Inferior parietal cortex (tissue), 1 donor: ENCODE results near the gene SPTLC3.

ENCODE experiments used
- DNase-seq: peaks from one replicate; pipeline ENCODE4 v3.0.0-alpha.2; 2016; ENCODE audit errors: extremely low spot score

Gene SPTLC3

GRCh38 chr20:13031751-13032150 is 23.0 kb downstream of the SPTLC3 start:
- DNase-seq, result no peak

- no peak for DNase-seq
Measured at GRCh38 chr20:13034115-13034514, 25.3 kb downstream of the SPTLC3 start.

GRCh38 chr20:13034936-13035335 is 26.2 kb downstream of the SPTLC3 start:
- DNase-seq, result no peak

- DNase-seq, result no peak
Measured at GRCh38 chr20:13035399-13036152, 26.8 kb downstream of the SPTLC3 start.

GRCh38 chr20:13037727-13038126 is 29.0 kb downstream of the SPTLC3 start:
- no peak for DNase-seq

- no peak for DNase-seq
Measured at GRCh38 chr20:13041574-13042457, 33.0 kb downstream of the SPTLC3 start.

- DNase-seq, result no peak
Measured at GRCh38 chr20:13042458-13042794, 33.7 kb downstream of the SPTLC3 start.

- no peak for DNase-seq
Measured at GRCh38 chr20:13046409-13046808, 37.6 kb downstream of the SPTLC3 start.

GRCh38 chr20:13054011-13054410 is 45.2 kb downstream of the SPTLC3 start:
- DNase-seq, result no peak

- no peak for DNase-seq
Measured at GRCh38 chr20:13058666-13059389, 50.1 kb downstream of the SPTLC3 start.

GRCh38 chr20:13059398-13060136 is 50.8 kb downstream of the SPTLC3 start:
- DNase-seq, result no peak

GRCh38 chr20:13060327-13060726 is 51.6 kb downstream of the SPTLC3 start:
- DNase-seq, result no peak

- no peak for DNase-seq
Measured at GRCh38 chr20:13061381-13061780, 52.6 kb downstream of the SPTLC3 start.

GRCh38 chr20:13062789-13063188 is 54.0 kb downstream of the SPTLC3 start:
- no peak for DNase-seq

GRCh38 chr20:13068336-13068735 is 59.6 kb downstream of the SPTLC3 start:
- DNase-seq, result no peak

- no peak for DNase-seq
Measured at GRCh38 chr20:13081877-13082276, 73.1 kb downstream of the SPTLC3 start.

GRCh38 chr20:13082378-13082777 is 73.6 kb downstream of the SPTLC3 start:
- no peak for DNase-seq

GRCh38 chr20:13085275-13085674 is 76.5 kb downstream of the SPTLC3 start:
- DNase-seq, result no peak

GRCh38 chr20:13089950-13090469 is 81.2 kb downstream of the SPTLC3 start:
- DNase-seq, result no peak

GRCh38 chr20:13092111-13092510 is 83.3 kb downstream of the SPTLC3 start:
- DNase-seq, result no peak

- no peak for DNase-seq
Measured at GRCh38 chr20:13094976-13095375, 86.2 kb downstream of the SPTLC3 start.
